ENCODE results near the gene CC2D1A. TPM values are rescaled to one million over a fixed set of nuclear protein-coding genes. Genes with fewer than 3 reads are reported as not detected.

CC2D1A gene
- total RNA-seq, 1 experiment from 2014 or later, result 67.7 TPM

GRCh38 chr19:13926010-13926409 lies 20.0 kb downstream of the CC2D1A start:
- POLR2A ChIA-PET (ENCODE audit: unreplicated experiment), result no interaction called here
- Histone ChIP-seq H3F3A (ENCODE audit: low read length, unreplicated experiment) (no peaks in the 10 kb centered on the region), H3K4me1 (ENCODE audit: insufficient read depth, low read length) (no peaks in the 10 kb centered on the region), H3K9ac (ENCODE audit: low read length) (no peak overlapping the region), H3K9me3 (ENCODE audit: low read length) (no peaks in the 10 kb centered on the region), H3K27me3 (ENCODE audit: low read length) (no peaks in the 10 kb centered on the region), H3K36me3 (ENCODE audit: low read depth, low read length) (peaks cover 32% of the 10 kb centered on the region), H3K9me2 (replicated peaks; ENCODE audit: low read length) (no peaks in the 10 kb centered on the region), H3K27ac (ENCODE audit: low read length) (no peak overlapping the region), H3K79me2 (ENCODE audit: low read length) (no peaks in the 10 kb centered on the region), H3K4me3 (ENCODE audit: low read length) (no peak overlapping the region), H2AFZ (ENCODE audit: low read length) (no peak overlapping the region), H4K20me1 (ENCODE audit: low read length) (no peaks in the 10 kb centered on the region), H3K4me2 (ENCODE audit: low read length) (no peak overlapping the region)
- no peak for TF ChIP-seq EZH2 (IDR thresholded peaks at IDR 0.05; ENCODE audit: low read length, unreplicated experiment)
- TF ChIP-seq EZH2phosphoT487 (IDR thresholded peaks at IDR 0.05; ENCODE audit: borderline replicate concordance, low read length), result no peak
- TF ChIP-seq CTCF (conservative IDR thresholded peaks at IDR 0.05; ENCODE audit: low read depth, low read length), result no peak
- no peak for DNase-seq
- ATAC-seq, result no peak
- CTCF ChIA-PET, result interaction anchor here (0.5 kb wide), 1 partner anchor 104 kb away, joined by 3 read pairs; no protein-coding TSS in a partner anchor
- no TSS peak for BruUV-seq (replicated peaks)
- intact Hi-C loops (cut with micrococcal nuclease), result no loop called here

- Histone ChIP-seq H3K9me2 (replicated peaks; ENCODE audit: low read length) (no peaks in the 10 kb centered on the region), H3K9ac (ENCODE audit: low read length) (no peak overlapping the region), H3K4me2 (ENCODE audit: low read length) (no peak overlapping the region), H3K27ac (ENCODE audit: low read length) (no peak overlapping the region), H3K27me3 (ENCODE audit: low read length) (no peaks in the 10 kb centered on the region), H3K4me1 (ENCODE audit: insufficient read depth, low read length) (no peaks in the 10 kb centered on the region), H3K4me3 (ENCODE audit: low read length) (no peak overlapping the region), H3K9me3 (ENCODE audit: low read length) (no peaks in the 10 kb centered on the region), H3K36me3 (ENCODE audit: low read depth, low read length) (peaks cover 25% of the 10 kb centered on the region), H4K20me1 (ENCODE audit: low read length) (no peaks in the 10 kb centered on the region), H2AFZ (ENCODE audit: low read length) (no peak overlapping the region), H3K79me2 (ENCODE audit: low read length) (no peaks in the 10 kb centered on the region), H3F3A (ENCODE audit: low read length, unreplicated experiment) (no peaks in the 10 kb centered on the region)
- ChIA-PET POLR2A (ENCODE audit: unreplicated experiment) (no interaction called here), CTCF (interaction anchor here (0.5 kb wide), 1 partner anchor 103 kb away, joined by 3 read pairs; no protein-coding TSS in a partner anchor)
- DNase-seq (no peak), ATAC-seq (no peak)
- intact Hi-C loops (cut with micrococcal nuclease), result no loop called here
- BruUV-seq (replicated peaks), result no TSS peak
- no peak for TF ChIP-seq CTCF (conservative IDR thresholded peaks at IDR 0.05; ENCODE audit: low read depth, low read length)
- TF ChIP-seq EZH2 (IDR thresholded peaks at IDR 0.05; ENCODE audit: low read length, unreplicated experiment), result no peak
- no peak for TF ChIP-seq EZH2phosphoT487 (IDR thresholded peaks at IDR 0.05; ENCODE audit: borderline replicate concordance, low read length)
These were observed 20.7 kb downstream of the CC2D1A start for GRCh38 chr19:13926715-13927114.

- CTCF ChIA-PET, result no interaction called here
- ATAC-seq (no peak), DNase-seq (no peak)
- intact Hi-C loops (cut with micrococcal nuclease), result no loop called here
- H3K4me2 ChIP-seq (ENCODE audit: low read length), result no peak overlapping the region
- TF ChIP-seq EZH2phosphoT487 (IDR thresholded peaks at IDR 0.05; ENCODE audit: borderline replicate concordance, low read length), result no peak
- TF ChIP-seq CTCF (conservative IDR thresholded peaks at IDR 0.05; ENCODE audit: low read depth, low read length), result no peak
- TF ChIP-seq EZH2 (IDR thresholded peaks at IDR 0.05; ENCODE audit: low read length, unreplicated experiment), result no peak
- no peak overlapping the region for H2AFZ ChIP-seq (ENCODE audit: low read length)
- H3K9me2 ChIP-seq (replicated peaks; ENCODE audit: low read length), result no peaks in the 10 kb centered on the region
- H3K4me1 ChIP-seq (ENCODE audit: insufficient read depth, low read length), result no peaks in the 10 kb centered on the region
- no peaks in the 10 kb centered on the region for H3K9me3 ChIP-seq (ENCODE audit: low read length)
- BruUV-seq (replicated peaks), result no TSS peak
- POLR2A ChIA-PET (ENCODE audit: unreplicated experiment), result interaction anchor here (0.6 kb wide), 1 partner anchor 173 kb away, joined by 3 read pairs; no protein-coding TSS in a partner anchor
- no peaks in the 10 kb centered on the region for H3K27me3 ChIP-seq (ENCODE audit: low read length)
- H3K4me3 ChIP-seq (ENCODE audit: low read length), result no peak overlapping the region
- no peak overlapping the region for H3K27ac ChIP-seq (ENCODE audit: low read length)
- H3K79me2 ChIP-seq (ENCODE audit: low read length), result no peaks in the 10 kb centered on the region
- no peaks in the 10 kb centered on the region for H3F3A ChIP-seq (ENCODE audit: low read length, unreplicated experiment)
- peaks cover 11% of the 10 kb centered on the region; the same call in 1 of the 2 replicates for H3K36me3 ChIP-seq (ENCODE audit: low read depth, low read length)
- no peak overlapping the region for H3K9ac ChIP-seq (ENCODE audit: low read length)
- H4K20me1 ChIP-seq (ENCODE audit: low read length), result no peaks in the 10 kb centered on the region
These were observed 23.3 kb downstream of the CC2D1A start for GRCh38 chr19:13929340-13929739.
